K562 (cell line): Measurements from ENCODE around the gene SYNE1. TPM values are rescaled to one million over a fixed set of nuclear protein-coding genes. Genes with fewer than 3 reads are reported as not detected.
A peak's percentile ranks its signal among the peaks of the same experiment; 100 is the strongest.

Experiments used
- CC2D1A ChIP-seq: fragments of 450-650 bp; IDR thresholded peaks from 2 replicates; pipeline ENCODE4 v1.6.1; 2017; ENCODE audit warnings: mild to moderate bottlenecking
- CXXC5 ChIP-seq: fragments of 250-450 bp; sonication (Bioruptor Pico); IDR thresholded peaks from 2 replicates; pipeline ENCODE4 v1.8.0; 2022; ENCODE audit warnings: inconsistent platforms, mild to moderate bottlenecking, moderate library complexity
- DNMT1 ChIP-seq: fragments of 450-650 bp; IDR thresholded peaks from 2 replicates; pipeline ENCODE4 v1.6.1; 2016; ENCODE audit warnings: antibody characterized with exemption, mild to moderate bottlenecking
- FOXA3 ChIP-seq, 2 experiments: fragments of 450-650 bp in 1 of 2; sonication (generic) in 1 of 2; formaldehyde crosslinking; IDR thresholded peaks in 1 of 2; conservative IDR thresholded peaks in 1 of 2; 2 replicates each; pipeline versions ENCODE4 v1.4.0 to v1.8.0; 2020 to 2022; ENCODE audit warnings: mild to moderate bottlenecking in 2 of 2, missing genetic modification reagents in 1 of 2
- HDAC6 ChIP-seq: IDR thresholded peaks from 2 replicates; pipeline ENCODE4 v1.6.1; 2012; ENCODE audit warnings: low read depth, mild to moderate bottlenecking, control low read depth, inconsistent platforms, low read length, moderate library complexity
- HEY1 ChIP-seq: fragments of 250-450 bp; sonication (Bioruptor Pico); IDR thresholded peaks from 2 replicates; pipeline ENCODE4 v1.5.0; 2020; ENCODE audit warnings: mild to moderate bottlenecking, moderate library complexity, borderline replicate concordance
- IFI16 ChIP-seq: fragments of 250-450 bp; sonication (Bioruptor Pico); IDR thresholded peaks from 2 replicates; pipeline ENCODE4 v2.1.2; 2022; ENCODE audit warnings: mild to moderate bottlenecking, inconsistent platforms
- MAZ ChIP-seq, 2 experiments: fragments of 450-650 bp in 1 of 2; sonication (generic) in 1 of 2; formaldehyde crosslinking; IDR thresholded peaks in 1 of 2; conservative IDR thresholded peaks in 1 of 2; 2 replicates each; pipeline versions ENCODE4 v1.4.0 to v1.5.0; 2020; ENCODE audit warnings: mild to moderate bottlenecking in 1 of 2, missing genetic modification reagents in 1 of 2
- MCM7 ChIP-seq, 2 experiments: fragments of 450-650 bp; IDR thresholded peaks; 2 replicates each; pipeline ENCODE4 v1.6.1; 2016 to 2018
- MEF2D ChIP-seq: conservative IDR thresholded peaks from 2 replicates; pipeline ENCODE4 v1.6.1; 2016; ENCODE audit warnings: low read depth, missing genetic modification characterization, missing compliant biosample characterization
- PCBP1 ChIP-seq: fragments of 200-400 bp; formaldehyde crosslinking; IDR thresholded peaks from 2 replicates; pipeline ENCODE4 v1.6.1; 2018; ENCODE audit warnings: mild to moderate bottlenecking, low read depth, low read length; ENCODE audit not compliant: poor library complexity, severe bottlenecking
- POLR2AphosphoS2 ChIP-seq: IDR thresholded peaks from 2 replicates; pipeline ENCODE4 v1.6.1; 2012; ENCODE audit warnings: low read length, improper control_type of control experiment
- PURB ChIP-seq: sonication (generic); formaldehyde crosslinking; IDR thresholded peaks from 2 replicates; pipeline ENCODE4 v1.9.0; 2021; ENCODE audit warnings: low read depth, mild to moderate bottlenecking, missing genetic modification reagents
- RBBP5 ChIP-seq: fragments of 200-600 bp; sonication (generic); IDR thresholded peaks from 2 replicates; pipeline ENCODE4 v1.6.1; 2012; ENCODE audit warnings: borderline replicate concordance, mild to moderate bottlenecking, low read length, control low read depth, inconsistent platforms; ENCODE audit not compliant: insufficient read depth, poor library complexity, severe bottlenecking
- RBM22 ChIP-seq: fragments of 200-400 bp; formaldehyde crosslinking; IDR thresholded peaks from 2 replicates; pipeline ENCODE4 v1.6.1; 2018; ENCODE audit warnings: low read length, low read depth; ENCODE audit not compliant: poor library complexity, severe bottlenecking
- SAP30 ChIP-seq: fragments of 200-600 bp; sonication (generic); IDR thresholded peaks from 2 replicates; pipeline ENCODE4 v1.6.1; 2012; ENCODE audit warnings: borderline replicate concordance, low read depth, mild to moderate bottlenecking, moderate library complexity, low read length, control low read depth, inconsistent platforms; ENCODE audit not compliant: insufficient read depth, poor library complexity, severe bottlenecking
- SIN3A ChIP-seq, 2 experiments: fragments of 150-350 bp in 1 of 2; IDR thresholded peaks; 2 replicates each; pipeline ENCODE4 v1.6.1; 2011 to 2016; ENCODE audit warnings: borderline replicate concordance in 2 of 2, low read depth in 2 of 2, low read length in 2 of 2, mild to moderate bottlenecking in 2 of 2, moderate library complexity in 2 of 2; ENCODE audit not compliant: control insufficient read depth in 1 of 2
- SMAD3 ChIP-seq: fragments of 450-650 bp; formaldehyde crosslinking; conservative IDR thresholded peaks from 2 replicates; pipeline ENCODE4 v1.4.0; 2020; ENCODE audit warnings: mild to moderate bottlenecking
- SMARCE1 ChIP-seq: fragments of 450-650 bp; IDR thresholded peaks from 2 replicates; pipeline ENCODE4 v1.7.1; 2016; ENCODE audit warnings: mild to moderate bottlenecking
- SNIP1 ChIP-seq: fragments of 450-650 bp; IDR thresholded peaks from 2 replicates; pipeline ENCODE4 v1.7.1; 2017; ENCODE audit warnings: low read depth, mild to moderate bottlenecking
- SUPT5H ChIP-seq: fragments of 450-650 bp; IDR thresholded peaks from 2 replicates; pipeline ENCODE4 v1.6.1; 2016
- TAF7 ChIP-seq: fragments of 450-650 bp; IDR thresholded peaks from 2 replicates; pipeline ENCODE4 v1.6.1; 2016; ENCODE audit warnings: missing genetic modification characterization, missing compliant biosample characterization
- TAF9B ChIP-seq: fragments of 450-650 bp; IDR thresholded peaks from 2 replicates; pipeline ENCODE4 v1.6.1; 2018; ENCODE audit warnings: mild to moderate bottlenecking; ENCODE audit not compliant: partially characterized antibody
- TEAD1 ChIP-seq, 2 experiments: fragments of 450-650 bp in 1 of 2; sonication (generic) in 1 of 2; formaldehyde crosslinking; IDR thresholded peaks; 2 replicates each; pipeline versions ENCODE4 v1.4.0 to v1.8.0; 2020 to 2022; ENCODE audit warnings: mild to moderate bottlenecking in 2 of 2, missing genetic modification reagents in 1 of 2
- ZC3H11A ChIP-seq: IDR thresholded peaks from 2 replicates; pipeline ENCODE4 v1.6.1; 2012; ENCODE audit warnings: low read depth, low read length, improper control_type of control experiment
- ZNF184 ChIP-seq: sonication (generic); formaldehyde crosslinking; IDR thresholded peaks from 2 replicates; pipeline ENCODE4 v1.5.0; 2020; ENCODE audit warnings: missing genetic modification reagents
- ZNF707 ChIP-seq: fragments of 250-450 bp; sonication (Bioruptor Pico); conservative IDR thresholded peaks from 2 replicates; pipeline ENCODE4 v1.8.0; 2022; ENCODE audit warnings: inconsistent platforms, mild to moderate bottlenecking, moderate library complexity
- ZNF766 ChIP-seq: fragments of 200-800 bp; sonication (Bioruptor generic); conservative IDR thresholded peaks from 2 replicates; pipeline ENCODE4 v1.6.1; 2016; ENCODE audit warnings: missing genetic modification characterization, missing compliant biosample characterization
- ZNF780A ChIP-seq: fragments of 250-450 bp; sonication (Bioruptor Pico); IDR thresholded peaks from 2 replicates; pipeline ENCODE4 v1.5.0; 2021; ENCODE audit warnings: mild to moderate bottlenecking
- polyA plus RNA-seq, 8 experiments: library from polyadenylated mRNA; depleted of rRNA in 4 of 8; stranded (reverse) in 5 of 8; unstranded in 3 of 8; fragments of >200 nt; fragmentation: Nextera tagmentation in 2 of 8; fragmentation: Illumina TruSeq in 1 of 8; extraction: Ambion mirVana in 2 of 8; extraction: Trizol in 1 of 8; gene quantifications; 2 replicates each; pipeline versions ENCODE4 v1.2.1 to v1.2.3, GENCODE V29; 2011 to 2014; ENCODE audit warnings: inconsistent platforms in 1 of 8, missing spikeins in 1 of 8
- total RNA-seq, 7 experiments: library from RNA; depleted of rRNA in 6 of 7; stranded (reverse); fragments of >200 nt in 6 of 7; fragmentation: Illumina TruSeq in 2 of 7; extraction: Trizol in 2 of 7; gene quantifications; 2 replicates each; pipeline versions ENCODE4 v1.2.1 to v1.2.3, GENCODE V29; 2011 to 2021; ENCODE audit warnings: low replicate concordance in 1 of 7
- TF ChIP-seq, protein P1 (sequence below): fragments of 450-650 bp; IDR thresholded peaks from 2 replicates; pipeline ENCODE4 v1.7.0; 2016; ENCODE audit warnings: borderline replicate concordance

The SYNE1 gene
- total and polyA plus RNA-seq, 9 of the 15 experiments (the other 6 are each of a cell fraction or from before 2014, with no cell fraction given) = under 0.01 to 0.42 (median 0.08) TPM; not detected in 1

DNA sequence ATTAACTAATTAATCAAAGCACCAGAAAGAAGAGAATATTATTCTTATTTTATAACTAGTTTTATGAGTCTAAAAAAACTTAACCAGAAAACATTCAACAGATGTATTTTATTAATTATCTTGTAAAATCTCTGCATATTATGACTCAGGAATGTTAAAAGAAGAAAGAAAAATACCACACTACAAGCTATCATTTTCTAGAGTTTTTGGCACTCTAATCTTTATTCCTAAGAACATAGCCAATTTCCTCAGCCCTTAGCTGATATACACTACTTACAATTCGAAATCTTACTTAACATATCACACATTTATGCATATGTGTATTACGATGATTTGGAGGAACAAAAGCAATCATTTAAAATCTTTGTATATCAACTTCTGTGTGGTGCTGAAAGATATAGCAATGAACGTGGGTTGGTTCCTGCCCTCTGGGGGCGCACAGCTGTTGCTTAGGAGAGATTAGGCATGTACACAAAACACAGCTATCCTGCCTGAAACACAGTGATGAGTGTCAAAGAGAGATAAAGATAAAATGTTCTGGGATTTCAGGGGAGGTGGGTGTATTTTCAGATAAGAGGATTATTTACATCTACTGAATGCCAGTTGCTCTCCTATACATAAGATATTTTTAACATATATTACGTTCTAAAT, 404.5 kb downstream of the SYNE1 start (continued):
- TF ChIP-seq FOXA3 (CRISPR knock-in tag; conservative IDR thresholded peaks at IDR 0.05 in 1 of 2, IDR thresholded peaks at IDR 0.05 in 1 of 2) (peak in 1 of 2 experiments; percentile 67; a peak in 1 of 4 replicates), SNIP1 (no peak), POLR2AphosphoS2 (no peak), ZNF780A (CRISPR knock-in tag) (no peak), HEY1 (CRISPR knock-in tag) (no peak), CC2D1A (peak; percentile 87), RBM22 (no peak), SUPT5H (no peak), ZNF766 (no peak), IFI16 (CRISPR knock-in tag) (no peak), ZNF707 (no peak), CXXC5 (CRISPR knock-in tag) (no peak), TAF9B (no peak), MAZ (CRISPR knock-in tag; conservative IDR thresholded peaks at IDR 0.05 in 1 of 2, IDR thresholded peaks at IDR 0.05 in 1 of 2) (peak in 1 of 2 experiments; percentile 46; a peak in 1 of 4 replicates), TAF7 (tag) (no peak), TEAD1 (CRISPR knock-in tag; IDR thresholded peaks at IDR 0.05) (no peak), ZC3H11A (no peak), SMAD3 (CRISPR knock-in tag) (no peak), SIN3A (IDR thresholded peaks at IDR 0.05; ENCODE audit: borderline replicate concordance in 2 of 2, control insufficient read depth in 1 of 2, low read depth in 2 of 2, low read length in 2 of 2) (no peak), RBBP5 (no peak), MEF2D (no peak), DNMT1 (no peak), ZNF184 (CRISPR knock-in tag) (no peak), SAP30 (no peak), HDAC6 (no peak), SMARCE1 (peak; percentile 84; the same call in 1 of the 2 replicates), PCBP1 (no peak), MCM7 (IDR thresholded peaks at IDR 0.05) (no peak), PURB (CRISPR knock-in tag) (no peak)
- TF ChIP-seq, protein P1, sequence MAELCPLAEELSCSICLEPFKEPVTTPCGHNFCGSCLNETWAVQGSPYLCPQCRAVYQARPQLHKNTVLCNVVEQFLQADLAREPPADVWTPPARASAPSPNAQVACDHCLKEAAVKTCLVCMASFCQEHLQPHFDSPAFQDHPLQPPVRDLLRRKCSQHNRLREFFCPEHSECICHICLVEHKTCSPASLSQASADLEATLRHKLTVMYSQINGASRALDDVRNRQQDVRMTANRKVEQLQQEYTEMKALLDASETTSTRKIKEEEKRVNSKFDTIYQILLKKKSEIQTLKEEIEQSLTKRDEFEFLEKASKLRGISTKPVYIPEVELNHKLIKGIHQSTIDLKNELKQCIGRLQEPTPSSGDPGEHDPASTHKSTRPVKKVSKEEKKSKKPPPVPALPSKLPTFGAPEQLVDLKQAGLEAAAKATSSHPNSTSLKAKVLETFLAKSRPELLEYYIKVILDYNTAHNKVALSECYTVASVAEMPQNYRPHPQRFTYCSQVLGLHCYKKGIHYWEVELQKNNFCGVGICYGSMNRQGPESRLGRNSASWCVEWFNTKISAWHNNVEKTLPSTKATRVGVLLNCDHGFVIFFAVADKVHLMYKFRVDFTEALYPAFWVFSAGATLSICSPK = no peak
